GM20431 (cell line): ENCODE measurements around the gene PDE4DIP.
"Not testable (repeated sequence)": the region's sequence is repeated elsewhere in the genome, so short reads cannot be mapped to it uniquely, and the experiment has no call there.

Experiments
- in situ Hi-C: fragments of 300-500 bp; cut with MseI, MboI; formaldehyde crosslinking; loops from one replicate; pipeline ENCODE4 v1.15.0; 2020; ENCODE audit warnings: low sequenced_read_pairs; ENCODE audit not compliant: unreplicated experiment

The PDE4DIP gene

DNA sequence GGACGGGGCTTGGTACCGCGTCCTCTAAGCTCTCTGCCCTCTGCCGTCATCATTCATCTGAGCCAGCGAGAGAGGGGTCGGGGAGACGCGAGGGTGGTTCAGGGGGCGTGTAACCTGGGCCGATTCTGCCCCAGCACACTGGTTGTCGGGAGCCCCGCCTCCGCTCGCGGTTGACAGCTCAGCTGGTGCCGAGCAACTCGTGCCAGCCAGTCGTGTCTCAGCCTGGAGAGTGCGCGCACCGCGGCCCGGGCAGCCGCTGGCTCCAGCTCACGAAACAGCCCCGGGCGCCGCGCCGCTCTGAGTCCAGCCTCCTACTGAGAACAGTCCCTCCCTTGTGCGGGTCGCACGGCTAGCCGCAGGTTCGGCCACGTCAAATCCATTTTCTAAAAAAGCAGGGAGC lies at the start of gene PDE4DIP:
Gene PDE4DIP, plus strand, starts transcription at position 209 of the 400 bp plus-strand sequence. CDS start 347 bp downstream, outside the sequence.
- in situ Hi-C loops = not testable (repeated sequence)

DNA sequence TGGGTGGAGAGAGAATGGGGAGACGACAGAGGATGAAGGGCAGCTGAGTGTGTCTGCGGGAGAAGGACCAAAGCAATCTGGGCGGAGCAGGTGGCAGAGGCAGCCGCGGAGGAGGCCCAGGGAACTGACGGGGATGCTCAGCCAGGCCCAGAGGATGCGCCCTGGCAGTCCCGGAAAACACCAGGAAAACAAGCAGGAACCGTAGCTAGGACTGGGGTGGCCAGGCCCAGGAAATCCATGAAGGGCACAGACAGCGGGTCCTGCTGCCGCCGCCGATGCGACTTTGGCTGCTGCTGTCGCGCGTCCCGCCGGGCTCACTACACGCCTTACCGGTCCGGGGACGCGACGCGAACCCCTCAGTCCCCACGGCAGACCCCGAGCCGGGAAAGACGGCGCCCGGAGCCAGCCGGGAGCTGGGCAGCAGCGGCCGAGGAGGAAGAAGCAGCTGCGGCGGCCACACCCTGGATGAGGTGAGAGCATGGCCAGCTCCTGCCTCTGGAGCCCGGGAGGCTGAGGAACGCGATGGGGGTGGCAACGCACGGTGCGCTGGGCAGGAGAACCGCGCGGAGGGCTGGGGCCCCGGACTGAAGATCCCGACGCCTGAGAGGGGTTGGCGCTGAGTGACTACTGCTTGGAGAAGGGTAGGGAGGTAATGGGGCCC lies 35.8 kb upstream of the PDE4DIP start:
- in situ Hi-C loops = not testable (repeated sequence)

DNA sequence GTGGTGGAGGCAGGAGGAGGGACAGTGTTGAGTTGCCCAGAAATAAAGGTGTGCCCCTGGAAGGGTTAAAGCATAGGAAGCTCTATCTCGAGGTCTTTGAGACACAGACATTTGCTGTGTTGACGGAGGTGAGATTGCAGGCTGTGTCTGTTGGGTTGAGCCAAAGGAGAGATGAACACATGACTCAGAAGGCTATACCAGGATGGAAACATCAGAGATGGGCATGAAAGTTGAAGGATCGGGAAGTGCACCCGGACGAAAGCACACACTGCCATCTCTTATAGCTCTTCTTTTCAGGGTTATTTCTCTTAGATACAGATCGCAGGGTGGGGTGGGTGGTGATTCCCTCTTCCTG lies 35.3 kb upstream of the PDE4DIP start:
- in situ Hi-C loops = not testable (repeated sequence)

DNA sequence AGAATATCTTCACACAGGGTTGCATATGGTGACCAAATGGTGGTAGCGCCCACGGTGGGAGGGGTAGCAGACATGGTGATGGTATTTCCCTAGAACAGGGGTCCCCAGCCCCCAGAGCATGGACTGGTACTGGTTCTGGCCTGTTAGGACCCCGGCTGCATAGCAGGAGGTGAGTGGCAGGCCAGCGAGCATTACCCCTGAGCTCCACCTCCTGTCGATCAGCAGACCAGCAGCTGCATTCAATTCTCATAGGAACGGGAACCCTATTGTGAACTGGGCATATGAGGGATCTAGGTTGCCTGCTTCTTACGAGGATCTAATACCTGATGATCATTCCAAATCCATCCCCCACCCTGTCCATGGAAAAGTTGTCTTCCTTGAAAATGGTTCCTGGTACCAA lies 22.0 kb upstream of the PDE4DIP start:
- in situ Hi-C loops = not testable (repeated sequence)

DNA sequence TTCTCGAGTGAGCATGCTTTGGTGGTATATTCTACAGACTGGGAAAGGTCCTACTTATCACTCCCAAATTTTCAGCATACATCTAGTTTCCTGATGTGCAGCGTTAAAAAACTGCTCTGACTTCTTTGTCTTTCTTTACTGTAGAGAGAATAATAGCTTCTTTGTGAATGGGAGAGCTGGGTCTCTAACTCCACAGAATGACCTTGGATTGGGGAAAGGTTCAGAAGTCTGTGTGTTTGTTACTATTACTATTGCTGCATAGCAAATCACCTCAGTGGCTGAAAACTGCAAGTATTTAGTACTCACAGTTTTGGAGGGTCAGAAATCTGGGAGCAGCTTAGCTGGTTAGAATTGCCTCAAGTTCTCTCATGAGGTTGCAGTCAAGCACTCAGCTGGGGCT lies 20.4 kb upstream of the PDE4DIP start:
- in situ Hi-C loops = not testable (repeated sequence)

DNA sequence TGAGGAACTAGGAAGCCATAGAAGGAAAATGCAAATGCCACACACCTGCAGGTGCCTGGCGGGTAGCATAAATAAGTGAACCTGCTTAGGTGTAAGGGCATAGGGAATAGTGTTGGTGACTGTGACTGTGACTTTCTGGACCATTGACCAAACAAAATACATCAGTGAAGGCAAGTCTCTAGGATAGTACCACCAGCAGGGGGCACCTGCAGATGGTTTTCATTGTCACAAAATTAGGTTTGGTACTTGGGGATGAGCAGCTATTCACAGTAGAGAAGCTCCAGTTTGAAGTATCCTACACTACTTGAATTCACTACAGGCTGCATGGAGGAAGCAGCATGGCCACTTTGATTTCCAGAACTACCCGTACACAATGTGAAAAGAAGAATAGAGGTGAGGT lies 19.2 kb upstream of the PDE4DIP start:
- in situ Hi-C loops = not testable (repeated sequence)

DNA sequence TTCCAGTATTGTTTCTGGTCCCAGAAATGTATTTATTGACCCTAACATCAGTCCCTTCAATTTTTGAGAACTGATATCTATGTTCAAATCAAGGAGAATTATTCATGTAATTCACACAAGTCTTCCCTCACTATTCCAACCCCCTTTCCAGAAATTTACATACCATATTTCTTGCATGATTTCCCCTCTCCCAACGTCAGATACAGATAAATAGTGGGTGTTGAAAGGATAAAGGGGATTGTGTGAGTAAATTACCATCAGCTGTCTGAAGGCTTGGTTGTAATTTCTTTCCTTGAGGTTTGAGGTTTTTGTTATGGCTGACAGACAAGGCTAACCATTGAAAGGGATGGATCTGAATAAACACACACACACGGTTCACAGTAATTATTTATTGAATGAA lies 15.7 kb upstream of the PDE4DIP start:
- in situ Hi-C loops = not testable (repeated sequence)

DNA sequence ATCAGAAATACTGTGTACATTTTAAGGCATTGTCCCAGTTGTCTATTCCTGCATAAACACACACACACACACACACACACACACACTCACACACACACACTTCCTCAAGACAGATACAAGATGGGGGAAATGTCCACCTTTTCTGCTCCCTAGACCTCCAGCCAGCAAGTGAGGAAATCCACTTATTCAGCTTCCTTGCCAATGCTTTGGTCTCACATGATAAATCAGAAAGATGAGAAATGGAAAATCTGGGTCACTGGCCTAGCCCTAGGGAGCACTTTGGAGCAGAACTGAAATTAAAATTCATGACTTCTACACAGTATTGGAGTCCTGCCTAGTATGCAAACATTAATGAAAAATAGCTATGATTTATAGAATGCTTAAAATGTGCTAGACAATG lies 15.3 kb upstream of the PDE4DIP start:
- in situ Hi-C loops = not testable (repeated sequence)

DNA sequence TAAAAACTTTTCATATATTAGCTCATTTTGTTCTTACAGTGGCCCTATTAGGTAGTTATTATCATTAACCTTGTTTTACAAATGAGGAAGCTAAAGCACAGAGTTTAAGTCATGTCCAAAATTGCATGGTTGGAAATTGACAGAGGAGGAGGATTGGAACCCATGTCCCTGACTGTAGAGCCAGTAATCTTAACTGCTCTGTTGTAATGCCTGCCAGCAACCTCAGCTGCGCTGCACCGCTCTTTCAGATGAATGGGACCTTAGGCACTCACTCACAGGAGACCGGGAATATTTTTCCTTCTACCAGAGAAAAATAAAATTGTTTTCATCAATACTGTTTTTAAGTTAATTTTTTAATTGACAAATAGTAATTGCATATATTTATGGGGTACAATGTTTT lies 14.9 kb upstream of the PDE4DIP start:
- in situ Hi-C loops = not testable (repeated sequence)

DNA sequence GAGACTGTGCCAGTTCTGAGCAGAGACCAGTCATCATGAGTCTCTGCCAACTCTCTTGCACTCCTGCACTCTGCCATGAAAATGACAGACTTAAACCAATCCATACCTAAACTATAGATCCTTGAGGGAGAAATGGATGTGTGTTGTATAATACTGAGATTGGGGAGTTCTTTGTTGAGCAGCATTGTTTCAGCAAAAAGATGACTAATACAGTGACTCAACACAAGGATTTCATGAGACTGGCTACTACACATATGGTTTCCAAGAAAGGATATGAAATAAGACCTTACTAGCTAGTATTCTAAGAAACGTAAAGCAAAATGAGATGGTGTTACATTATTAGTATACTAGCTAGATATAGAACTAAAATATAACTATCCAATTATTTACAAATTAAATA lies 3.0 kb upstream of the PDE4DIP start:
- in situ Hi-C loops = not testable (repeated sequence)

DNA sequence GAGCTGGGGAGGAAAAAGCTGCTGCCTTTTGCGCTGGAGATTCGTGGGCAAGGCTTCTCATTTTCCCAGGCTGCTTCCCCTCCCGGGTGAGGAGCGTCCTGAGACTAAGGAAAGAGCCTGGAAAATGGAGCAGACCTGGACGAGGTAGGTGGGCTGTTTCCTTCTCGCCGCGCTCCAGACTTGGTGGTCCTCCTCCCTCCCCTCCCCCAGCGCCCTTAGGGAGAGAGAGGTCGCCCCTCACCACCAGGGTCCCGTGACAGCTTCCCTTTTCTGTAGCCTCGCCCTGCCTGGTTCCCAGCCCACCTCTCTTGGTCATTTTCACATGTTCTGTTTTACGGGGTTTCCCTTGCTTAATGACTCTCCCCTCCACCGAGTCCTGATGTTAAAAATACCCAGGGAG lies 423 bp downstream of the PDE4DIP start:
- in situ Hi-C loops = not testable (repeated sequence)

DNA sequence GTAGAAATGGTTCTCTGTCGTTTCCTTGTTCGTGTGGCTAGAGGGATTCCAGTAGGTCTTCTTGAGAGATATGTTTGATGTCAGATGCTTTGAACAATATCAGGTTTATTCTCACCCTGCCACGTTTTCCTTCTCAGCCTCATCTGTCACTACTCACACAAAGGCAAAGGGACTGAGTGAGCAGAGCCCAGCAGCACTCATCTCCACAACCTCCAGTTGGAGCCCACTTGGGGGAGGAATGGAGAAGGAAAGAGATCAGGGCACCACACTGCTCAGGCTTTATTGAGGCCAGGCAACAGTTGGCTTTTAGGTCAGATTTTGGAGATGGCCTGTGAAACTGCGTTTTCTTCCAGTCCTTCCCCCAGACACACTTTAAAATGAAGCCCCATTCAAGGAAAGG lies 840 bp downstream of the PDE4DIP start:
- in situ Hi-C loops = not testable (repeated sequence)

DNA sequence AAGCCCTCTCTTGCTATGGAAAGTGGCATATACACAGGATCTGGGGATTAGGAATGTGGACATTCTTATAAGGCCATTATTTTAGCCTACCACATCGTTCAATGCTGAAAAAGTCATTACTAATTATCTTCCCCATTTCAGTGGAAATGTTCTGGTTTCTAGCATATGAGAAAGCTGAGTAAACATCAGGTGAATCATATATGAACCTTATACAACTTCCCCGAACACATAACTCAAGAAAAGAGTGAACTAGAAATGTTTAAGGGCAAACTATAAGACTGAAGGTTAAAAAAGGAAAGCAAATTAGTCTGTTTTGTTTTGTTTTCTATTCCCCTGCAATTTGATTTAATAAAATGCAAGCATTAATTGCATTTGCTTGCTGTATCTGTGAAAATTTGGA lies 6.1 kb downstream of the PDE4DIP start:
- in situ Hi-C loops = not testable (repeated sequence)

DNA sequence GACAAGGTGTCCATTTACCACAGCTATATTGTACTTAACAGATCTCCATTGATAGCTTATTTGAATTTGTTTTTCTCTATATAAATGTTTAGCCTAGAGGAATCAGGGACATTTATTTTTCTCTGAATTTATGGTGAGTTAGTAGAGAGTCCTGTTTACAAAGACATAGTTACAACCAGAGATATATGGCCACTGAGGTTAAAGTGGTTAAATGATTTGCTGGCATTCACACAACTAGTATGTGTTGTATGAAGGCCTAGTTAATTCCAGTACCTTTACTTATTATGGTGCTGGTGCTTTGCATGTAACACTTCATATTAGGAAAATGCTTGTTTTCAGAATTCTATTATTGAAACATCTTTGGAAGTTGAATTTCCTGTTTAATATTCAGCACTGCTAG lies 6.6 kb downstream of the PDE4DIP start:
- in situ Hi-C loops = not testable (repeated sequence)

DNA sequence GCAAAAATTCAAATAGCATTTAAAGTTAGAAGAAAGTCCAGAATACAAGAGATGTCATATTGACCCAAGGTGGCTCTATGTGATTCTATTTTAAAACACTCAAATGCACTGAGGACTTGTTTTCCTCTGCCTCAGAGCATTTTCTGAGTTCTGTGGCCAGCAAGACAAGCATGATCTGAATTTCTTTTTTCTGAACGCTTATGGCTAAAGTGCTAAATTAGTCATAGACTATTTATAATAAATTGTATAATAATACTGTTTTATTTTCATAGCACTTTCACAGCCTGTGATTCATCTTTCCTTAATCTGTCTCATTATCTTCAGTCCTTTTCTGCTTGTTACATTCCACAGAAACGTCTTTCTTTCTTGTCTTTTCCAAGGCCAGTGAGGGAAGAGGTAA lies 7.5 kb downstream of the PDE4DIP start:
- in situ Hi-C loops = not testable (repeated sequence)

DNA sequence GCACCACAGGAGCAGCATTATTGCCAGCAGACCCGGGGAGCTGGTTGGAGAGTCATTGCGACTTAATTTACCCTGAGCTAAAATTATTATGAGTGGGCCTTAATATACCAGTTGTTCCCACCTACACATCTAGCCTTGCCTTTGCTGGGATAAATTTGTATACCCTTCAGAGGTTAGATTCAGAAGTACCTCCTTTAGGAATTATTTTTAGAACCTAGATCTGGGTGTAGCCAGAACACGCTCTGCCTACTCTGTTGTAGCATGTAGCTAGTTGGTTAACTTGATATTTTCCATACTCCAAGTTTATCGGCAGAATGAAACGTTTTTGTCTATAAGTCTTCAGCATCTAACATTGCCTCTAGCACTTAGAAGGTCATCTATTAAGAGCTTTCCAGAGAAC lies 9.1 kb downstream of the PDE4DIP start:
- in situ Hi-C loops = not testable (repeated sequence)

DNA sequence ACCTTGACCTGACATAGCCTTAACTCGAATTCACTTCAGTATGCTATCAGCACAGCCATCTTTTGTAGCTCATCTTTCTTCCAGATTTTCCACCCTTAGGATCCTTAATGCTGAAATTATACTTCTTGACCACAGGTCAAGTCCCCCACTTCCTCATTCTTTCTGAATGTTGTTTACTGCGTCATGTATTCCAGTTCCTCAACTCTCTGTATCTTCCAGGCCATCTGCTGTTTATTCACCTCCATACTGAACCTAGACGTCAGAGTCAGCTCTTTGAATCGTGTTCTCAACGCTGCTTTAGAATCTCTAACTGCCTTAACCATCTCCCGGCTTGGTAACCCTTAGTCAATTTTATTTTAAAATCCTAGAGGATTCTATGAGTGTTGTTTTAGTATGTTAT lies 9.8 kb downstream of the PDE4DIP start:
- in situ Hi-C loops = not testable (repeated sequence)

DNA sequence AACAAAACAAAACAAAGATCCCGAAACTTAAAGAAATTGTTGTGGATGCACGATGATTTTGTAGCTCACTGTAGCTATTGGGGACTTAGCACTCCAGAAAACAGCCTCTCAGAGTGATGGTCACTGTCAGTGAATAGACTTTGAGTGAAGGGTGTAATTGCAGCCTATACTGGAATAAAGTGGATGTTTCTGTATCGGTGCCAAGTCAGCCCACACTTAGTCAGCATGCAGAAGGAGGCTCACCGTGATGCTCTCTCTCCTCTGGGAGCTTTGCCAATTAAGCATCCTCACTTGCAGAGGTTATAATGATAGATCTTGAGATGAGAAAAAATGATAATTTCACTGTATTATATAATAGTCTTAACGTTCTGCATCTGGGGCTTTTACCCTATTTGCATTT lies 11.1 kb downstream of the PDE4DIP start:
- in situ Hi-C loops = not testable (repeated sequence)

DNA sequence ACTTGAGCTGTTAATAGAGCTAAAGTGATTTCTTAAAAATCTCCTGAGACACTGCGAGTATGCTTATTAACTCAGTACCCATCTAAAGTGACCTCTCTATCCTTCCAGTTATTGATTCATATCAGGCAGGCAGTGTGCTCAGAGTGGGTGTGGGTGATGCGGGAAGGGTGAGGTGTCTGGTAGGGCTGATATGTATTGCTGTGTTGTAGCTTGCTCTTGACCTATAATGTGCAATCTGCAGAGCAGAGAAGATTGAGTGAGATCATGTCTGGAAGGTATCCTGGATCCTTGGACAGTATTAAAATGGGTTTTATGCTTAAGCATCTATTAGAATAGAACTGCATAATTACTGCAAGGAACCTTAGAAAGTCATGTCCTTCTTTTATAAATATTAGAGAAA lies 15.8 kb downstream of the PDE4DIP start:
- in situ Hi-C loops = not testable (repeated sequence)

DNA sequence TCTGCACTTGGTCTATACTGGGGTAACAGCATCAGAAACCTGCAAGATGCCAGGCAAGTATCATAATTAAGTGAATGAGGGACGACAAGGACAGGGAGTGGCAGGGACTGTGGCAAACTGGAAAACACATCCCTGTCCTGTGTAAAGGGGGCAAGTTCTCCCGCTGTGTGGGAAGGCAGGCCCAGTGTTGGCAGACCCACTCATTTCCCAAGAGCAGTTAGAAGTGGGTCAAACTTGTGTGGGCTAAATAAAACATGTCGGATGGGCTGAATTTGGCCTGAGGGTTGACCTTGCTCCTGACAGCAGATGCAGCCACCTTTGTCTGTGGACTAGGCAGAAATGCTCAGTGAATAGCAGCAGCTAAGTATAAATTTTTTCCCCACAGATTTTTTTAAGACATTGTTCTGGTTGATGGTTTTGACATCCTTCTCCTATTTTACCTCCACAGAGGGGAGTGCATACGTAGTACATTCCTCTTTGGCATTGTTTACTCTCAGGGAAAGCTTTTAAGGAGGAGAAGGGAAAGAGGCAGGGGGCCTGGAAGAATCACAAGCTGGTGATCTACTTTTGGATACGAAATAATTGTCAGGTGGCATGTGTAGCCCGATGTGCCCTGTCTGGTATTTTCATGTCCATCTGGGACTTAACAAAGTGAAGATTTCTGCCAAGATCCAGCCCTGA lies 16.5 kb downstream of the PDE4DIP start:
- in situ Hi-C loops = not testable (repeated sequence)

DNA sequence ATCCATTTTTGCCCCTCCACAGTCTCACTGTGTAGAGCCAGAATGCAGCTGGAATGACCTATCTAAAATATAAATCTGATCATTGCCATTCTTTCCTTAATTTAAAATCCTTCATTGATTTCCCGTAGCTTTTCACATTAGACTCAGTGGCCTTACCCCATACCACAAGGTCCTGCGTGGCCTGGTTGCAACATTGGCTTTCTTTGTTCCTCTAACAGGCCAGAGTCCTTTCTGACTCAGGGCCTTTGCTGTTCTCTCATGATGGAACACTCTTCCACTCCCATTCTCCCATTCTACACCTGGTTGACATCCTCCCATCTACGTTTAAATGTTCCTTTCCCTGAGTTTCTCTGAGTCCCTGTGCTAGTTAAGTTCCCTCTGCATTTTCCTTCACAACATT lies 18.4 kb downstream of the PDE4DIP start:
- in situ Hi-C loops = not testable (repeated sequence)
